ENCODE results near the gene ANO8.

DNA sequence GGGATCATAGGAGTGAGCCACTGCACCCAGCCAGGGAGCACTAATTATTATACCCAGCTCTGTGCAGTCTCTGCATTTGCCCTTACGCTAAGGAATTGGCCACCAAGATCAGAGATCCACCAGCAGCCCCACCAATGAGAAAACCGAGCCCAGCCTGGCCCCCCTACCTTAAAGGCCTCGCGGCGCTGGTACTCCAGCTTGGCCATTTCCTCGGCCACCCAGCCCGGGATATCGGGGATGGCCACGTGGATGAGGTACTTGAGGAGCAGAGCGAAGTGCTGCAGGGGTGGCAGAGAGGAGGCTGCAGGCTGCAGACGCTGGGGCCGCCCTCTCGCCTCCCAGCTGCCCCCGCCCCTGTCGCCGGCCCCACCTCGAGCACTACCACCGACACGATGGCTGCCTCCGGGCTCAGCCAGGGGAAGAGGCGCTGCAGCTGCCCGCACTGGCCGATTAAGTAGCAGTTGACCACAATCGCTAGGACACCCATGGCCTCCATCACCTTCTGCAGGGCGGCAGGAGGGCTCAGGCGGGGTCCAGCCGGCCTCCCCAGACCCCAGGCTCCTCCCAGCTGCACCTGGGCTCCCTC is 7.5 kb downstream of the ANO8 start:
- TF ChIP-seq POLR2A (IDR thresholded peaks at IDR 0.05; ENCODE audit: low read length) (no peak), GATA1 (IDR thresholded peaks at IDR 0.05; ENCODE audit: low read depth, low read length) (no peak)

Measured in erythroblast (primary cell).